NAMALWA (cell line): ENCODE results near the gene USP11.

Source experiments
- DNase-seq: peaks from one replicate; pipeline ENCODE4 v3.0.0-alpha.2; 2015; ENCODE audit warnings: low spot score

The USP11 gene

DNA sequence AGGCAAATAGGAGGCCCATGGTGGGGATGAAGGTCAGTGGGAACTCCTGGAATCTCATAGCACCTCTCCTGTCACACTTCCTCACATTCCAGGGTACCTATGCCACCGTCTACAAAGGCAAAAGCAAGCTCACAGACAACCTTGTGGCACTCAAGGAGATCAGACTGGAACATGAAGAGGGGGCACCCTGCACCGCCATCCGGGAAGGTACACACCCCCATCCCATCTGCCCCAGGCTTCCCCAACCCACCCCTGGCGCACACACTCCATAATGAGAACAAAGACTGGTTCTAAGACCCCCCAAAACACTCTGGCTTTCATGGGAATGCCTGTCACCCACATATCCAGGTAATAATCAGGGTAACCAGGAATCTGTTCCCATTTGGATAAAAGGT, 7.9 kb upstream of the USP11 start:
- DNase-seq = no peak

DNA sequence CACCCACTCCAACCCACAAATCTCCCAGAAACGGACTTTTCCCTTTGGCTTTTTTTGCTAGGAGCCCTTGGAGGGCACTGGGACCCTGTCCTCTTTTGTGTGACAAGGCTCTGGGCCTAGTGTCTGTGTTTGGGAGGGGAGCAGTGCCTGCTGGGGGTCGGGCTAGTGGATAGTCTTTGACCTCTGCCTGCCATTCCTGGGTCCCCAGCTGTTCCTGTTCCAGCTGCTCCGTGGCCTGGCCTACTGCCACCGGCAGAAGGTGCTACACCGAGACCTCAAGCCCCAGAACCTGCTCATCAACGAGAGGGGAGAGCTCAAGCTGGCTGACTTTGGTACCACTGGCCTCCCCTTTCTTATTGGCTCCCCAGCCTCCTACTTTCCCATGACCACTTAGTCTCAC, 6.7 kb upstream of the USP11 start:
- no peak for DNase-seq

DNA sequence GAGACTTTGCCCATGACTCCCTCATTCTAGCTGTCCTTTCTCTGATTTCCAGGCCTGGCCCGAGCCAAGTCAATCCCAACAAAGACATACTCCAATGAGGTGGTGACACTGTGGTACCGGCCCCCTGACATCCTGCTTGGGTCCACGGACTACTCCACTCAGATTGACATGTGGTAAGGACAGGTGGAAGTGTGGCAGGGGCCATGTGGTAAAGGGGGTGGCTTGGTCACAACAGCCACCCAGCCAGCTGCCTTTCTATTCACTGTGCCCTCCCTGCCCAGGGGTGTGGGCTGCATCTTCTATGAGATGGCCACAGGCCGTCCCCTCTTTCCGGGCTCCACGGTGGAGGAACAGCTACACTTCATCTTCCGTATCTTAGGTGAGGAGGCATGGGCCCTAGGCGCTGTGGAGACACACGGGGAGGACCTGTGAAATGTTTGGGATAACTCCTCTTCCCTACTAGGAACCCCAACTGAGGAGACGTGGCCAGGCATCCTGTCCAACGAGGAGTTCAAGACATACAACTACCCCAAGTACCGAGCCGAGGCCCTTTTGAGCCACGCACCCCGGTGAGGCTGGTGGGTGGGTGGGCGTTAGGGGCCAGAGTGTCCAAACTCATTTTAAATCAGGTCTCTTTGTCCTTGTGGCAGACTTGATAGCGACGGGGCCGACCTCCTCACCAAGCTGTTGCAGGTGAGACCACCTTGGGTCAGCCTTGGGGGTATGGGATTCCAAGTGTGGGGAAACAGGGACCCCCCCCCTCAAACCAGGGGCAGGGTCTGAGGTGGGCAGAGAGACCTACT, 6.1 kb upstream of the USP11 start:
- no peak for DNase-seq

DNA sequence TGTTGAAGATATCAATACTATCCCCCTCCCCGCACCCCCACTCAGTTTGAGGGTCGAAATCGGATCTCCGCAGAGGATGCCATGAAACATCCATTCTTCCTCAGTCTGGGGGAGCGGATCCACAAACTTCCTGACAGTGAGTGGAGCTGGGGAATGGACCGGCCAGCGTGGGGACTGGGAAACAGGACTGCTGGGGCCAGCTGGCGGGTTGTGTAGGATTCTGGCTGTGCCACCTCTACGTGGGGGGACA, 5.5 kb upstream of the USP11 start:
- DNase-seq = no peak

DNA sequence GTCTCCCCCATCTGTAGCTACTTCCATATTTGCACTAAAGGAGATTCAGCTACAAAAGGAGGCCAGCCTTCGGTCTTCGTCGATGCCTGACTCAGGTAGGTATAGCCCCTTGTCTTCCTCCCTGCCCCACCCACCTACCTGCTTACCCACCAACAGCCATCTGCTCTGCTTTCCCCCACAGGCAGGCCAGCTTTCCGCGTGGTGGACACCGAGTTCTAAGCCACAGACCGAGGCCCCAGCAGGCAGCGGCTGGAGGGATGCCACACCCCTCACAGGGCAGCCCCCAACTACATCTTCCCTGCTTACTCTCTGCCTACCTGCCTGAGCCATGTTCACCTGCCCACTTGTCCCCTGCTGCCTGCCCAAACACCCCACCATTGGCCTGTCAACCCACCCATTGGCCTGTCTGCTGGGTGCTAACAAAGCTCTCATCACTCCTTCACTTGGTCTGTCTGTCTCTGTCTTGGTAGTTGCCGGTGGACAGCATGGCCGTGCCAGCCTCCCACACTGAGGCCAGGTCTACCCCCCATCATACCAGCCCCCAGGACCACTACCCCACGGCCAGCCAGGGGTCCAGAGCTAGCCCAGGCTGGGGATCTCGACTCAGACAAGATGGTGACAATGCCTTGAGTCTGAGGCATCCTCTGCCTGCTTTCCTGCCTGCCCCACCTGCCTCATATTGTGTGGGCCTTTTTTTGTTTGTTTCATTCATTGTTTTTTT, 4.1 kb upstream of the USP11 start:
- no peak for DNase-seq

DNA sequence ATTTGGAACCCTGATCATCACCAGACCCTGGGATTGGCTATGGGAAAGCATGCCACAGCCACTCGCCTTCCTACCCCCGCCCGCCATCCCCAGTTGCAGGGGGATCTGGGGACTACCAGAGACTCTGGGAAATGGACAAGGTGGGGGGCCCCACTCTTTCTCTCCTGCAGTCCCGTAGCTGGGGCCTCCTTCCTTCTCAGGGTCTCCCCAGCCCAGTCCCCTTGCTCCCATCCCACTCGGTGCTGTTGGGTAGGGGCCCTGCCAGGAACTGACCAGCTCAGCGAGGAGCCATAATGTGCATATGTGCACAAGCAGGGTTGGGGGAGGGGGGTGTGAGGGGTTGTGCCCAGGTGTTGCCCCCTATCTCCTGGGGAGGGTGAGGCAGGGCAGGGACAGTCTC, 3.4 kb upstream of the USP11 start:
- DNase-seq = no peak

DNA sequence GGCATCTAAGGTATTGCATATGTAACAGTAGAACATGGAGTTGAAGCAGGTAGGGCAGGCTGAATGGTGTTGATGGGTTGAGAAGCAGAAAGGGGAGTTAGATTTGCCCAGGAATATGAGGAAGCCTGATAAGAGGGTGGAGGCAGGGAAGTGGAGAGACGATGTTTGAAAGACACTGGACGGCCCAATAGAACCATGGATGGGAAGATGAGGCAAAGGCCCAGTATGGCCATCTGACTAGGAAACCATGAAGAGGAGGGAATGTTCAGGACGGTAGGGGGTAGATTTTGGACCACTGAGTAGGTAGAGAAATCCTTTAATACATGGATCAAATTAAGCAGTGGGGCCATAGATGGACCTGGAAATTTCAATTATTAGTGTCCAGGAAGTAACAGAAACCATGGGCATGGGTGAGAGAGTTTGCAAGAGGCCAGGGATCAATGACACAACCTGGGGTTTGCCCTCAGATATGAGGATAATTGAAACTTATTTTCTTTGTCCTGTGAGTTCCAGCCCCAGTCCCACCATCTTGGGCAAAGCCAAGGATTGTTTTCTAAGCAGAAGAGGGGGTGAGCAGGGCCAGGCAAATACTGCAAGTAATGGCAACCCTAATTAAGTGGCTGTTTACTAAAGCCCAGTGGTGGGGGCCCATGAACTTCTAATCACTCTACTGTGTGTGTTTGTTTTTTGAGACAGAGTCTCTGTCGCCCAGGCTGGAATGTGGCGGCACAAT, 2.5 kb upstream of the USP11 start:
- no peak for DNase-seq

DNA sequence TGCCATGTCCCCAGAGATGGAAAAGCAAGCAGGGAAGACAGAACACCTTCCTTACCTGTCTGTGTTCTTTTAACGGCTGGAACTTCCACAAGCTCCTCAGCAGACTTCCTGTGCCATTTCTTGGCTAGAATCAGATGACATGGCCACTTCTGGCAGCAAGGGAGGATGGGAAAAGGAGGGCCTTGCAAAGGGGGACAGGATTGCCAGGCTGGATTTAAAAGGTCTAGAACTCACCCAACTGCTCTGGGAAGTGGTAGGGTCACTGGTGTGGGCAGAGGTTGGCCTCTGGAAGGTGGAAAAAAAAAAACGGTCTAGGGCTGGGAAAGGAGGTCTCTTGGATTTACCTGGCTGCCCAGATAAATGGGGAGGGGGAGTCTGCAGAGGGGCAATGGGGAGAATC, 1.6 kb upstream of the USP11 start:
- DNase-seq = no peak

DNA sequence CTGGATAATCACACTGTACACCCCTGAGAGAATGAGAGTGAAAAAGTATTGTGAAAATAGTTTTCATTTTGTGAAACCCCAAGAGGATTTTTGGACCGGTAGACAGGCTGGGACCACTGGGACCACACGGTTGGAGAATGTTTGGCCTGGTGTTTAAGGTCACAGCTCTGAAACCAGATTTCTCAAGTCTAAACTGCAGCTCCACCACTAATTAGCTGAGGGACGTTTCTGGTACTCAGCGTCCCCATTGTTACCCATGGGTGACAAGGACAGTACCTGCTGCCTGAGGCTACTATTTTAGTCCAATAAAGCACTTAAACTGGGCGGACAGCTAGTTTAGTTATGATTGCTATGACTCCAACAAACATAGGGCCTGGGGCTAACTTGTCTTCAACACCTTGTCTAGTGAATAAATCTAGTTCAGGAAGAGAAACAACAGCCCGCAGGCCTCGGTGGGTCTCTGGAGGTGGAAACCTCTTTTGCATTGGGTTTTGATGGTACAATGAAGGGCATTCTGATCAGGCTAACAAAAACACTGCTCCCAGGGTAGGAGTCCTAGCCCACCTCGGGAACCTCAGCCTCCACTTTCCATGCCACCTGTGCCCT, 509 bp upstream of the USP11 start:
- no peak for DNase-seq

DNA sequence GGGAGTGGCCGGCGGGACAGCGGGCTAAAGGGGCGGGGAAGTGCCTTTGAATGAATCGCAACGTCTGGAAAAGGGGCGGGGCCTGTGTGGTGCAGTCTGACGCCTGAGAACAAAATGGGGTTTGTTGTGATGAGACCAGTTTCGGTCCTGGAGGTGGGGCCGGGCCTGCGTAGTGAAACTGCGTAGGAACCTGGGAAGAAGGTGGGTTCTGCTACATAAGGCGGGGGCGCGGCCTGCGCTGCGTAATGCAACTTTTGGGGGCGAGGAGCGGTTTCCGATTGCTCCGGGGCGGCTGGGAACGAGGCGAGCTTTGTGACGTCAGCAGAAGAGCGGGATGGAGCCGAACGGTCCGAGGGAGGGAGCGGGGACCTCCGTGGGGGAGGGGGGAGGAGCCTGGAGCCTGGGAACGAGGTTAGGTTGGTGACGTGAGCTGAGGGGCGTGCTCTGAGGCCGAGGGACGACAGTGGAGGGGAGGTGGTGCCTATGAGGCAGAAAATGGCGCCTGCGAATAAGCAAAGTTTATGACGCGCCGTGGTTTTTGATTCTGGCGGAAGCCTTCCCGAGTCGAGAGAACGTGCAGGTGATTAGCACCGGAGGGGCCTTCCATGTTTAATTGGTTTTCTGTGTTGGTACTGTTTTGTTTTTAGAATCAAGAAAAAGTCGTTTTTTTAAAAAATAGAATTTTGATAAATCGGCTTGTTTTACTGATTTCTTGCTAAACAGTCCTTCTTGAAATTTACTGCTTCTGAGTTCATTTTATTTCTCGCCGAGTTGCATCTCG, 714 bp downstream of the USP11 start:
- DNase-seq = peak; percentile 94

DNA sequence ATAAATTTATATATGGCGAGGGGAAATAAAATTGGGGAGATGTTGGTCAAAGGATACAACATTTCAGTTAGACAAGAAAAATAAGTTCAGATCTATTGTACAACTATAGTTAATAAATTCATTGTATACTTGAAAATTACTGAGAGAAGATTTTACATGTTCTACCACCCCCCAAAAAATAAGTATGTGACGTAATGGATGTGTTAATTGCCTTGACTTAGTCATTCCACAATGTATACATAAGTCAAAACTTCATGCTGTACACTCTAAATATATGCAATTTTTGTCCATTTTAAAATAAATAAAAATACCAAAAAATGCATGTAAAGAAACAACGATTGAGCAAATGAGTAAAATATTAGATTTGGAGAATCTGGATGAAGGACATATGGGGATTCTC, 1.8 kb downstream of the USP11 start:
- DNase-seq = no peak

DNA sequence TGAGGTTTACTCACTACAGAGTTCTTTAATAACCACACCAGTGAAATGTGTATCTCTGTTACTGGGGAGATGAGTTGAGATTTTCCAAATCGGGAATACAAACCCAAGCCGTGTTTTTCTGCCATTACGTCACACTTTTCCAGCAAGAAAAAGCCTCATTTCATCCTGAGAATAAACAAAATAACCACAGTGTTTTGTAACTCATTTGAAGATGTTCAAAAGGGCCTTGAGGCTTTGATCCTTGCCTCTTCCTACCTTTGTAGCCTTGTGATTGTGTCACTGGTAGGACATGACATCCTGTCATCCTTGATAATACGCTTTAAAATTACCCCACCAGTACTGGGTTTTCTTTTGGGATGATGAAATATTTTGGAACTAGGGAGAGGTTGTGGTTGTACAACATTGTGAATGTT, 2.9 kb downstream of the USP11 start:
- DNase-seq = no peak

DNA sequence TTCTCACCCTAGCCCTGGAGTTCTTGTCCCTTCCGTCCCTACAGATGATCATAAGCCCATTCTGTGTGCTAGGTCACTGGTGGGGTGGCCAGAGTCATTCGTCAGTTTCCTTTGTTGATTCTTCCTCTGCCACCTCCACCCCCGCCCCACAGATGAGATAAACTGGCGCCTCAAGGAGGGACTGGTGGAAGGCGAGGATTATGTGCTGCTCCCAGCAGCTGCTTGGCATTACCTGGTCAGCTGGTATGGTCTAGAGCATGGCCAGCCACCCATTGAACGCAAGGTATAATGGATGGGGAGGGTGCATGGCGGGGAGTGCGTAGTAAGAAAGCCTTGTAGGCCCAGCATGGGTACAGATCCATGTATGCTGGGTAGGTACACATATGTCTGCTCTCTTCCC, 6.4 kb downstream of the USP11 start:
- DNase-seq = no peak

DNA sequence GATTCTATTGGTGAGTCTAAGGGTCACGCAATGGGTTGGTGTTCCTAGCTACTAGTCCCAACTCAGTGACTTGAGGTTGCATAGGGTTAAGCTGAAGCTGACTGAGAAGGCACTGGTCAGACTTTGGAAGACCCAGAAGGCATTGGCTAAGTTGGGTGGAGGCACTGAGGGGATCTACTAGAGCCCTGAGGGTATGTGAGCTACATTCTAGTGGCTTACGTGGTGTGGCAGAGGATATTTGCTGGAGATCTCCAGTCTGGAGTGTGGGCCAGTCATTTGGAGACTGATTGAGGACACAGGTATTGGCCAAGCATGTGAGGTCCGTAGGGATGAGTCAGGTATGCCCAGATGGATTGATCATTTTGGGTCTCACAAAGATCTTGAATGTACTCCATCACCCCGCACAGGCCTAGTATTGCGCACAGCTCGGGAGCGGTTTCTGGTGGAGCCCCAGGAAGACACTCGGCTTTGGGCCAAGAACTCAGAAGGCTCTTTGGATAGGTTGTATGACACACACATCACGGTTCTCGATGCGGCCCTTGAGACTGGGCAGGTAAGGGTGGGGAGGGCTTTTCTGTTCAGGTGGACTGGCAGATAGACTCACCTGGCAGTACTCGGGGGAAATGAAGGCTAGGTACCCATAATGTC, 7.2 kb downstream of the USP11 start:
- DNase-seq = no peak

DNA sequence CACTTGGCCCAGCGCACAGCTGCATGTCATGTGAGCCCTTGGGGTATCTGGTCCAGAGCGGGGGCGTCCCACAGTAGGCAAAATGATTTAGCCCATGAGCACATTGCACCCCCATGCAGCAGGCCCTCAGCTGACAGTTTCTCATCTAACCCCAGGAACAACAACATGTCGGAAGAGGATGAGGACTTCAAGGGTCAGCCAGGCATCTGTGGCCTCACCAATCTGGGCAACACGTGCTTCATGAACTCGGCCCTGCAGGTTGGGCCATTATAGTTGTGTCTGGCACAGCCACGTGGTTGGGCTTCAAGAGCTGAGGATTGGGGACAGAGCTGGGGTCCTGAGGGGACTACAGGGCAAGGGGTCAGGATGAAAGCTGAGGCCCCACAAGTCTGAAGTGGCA, 7.8 kb downstream of the USP11 start:
- DNase-seq = no peak

DNA sequence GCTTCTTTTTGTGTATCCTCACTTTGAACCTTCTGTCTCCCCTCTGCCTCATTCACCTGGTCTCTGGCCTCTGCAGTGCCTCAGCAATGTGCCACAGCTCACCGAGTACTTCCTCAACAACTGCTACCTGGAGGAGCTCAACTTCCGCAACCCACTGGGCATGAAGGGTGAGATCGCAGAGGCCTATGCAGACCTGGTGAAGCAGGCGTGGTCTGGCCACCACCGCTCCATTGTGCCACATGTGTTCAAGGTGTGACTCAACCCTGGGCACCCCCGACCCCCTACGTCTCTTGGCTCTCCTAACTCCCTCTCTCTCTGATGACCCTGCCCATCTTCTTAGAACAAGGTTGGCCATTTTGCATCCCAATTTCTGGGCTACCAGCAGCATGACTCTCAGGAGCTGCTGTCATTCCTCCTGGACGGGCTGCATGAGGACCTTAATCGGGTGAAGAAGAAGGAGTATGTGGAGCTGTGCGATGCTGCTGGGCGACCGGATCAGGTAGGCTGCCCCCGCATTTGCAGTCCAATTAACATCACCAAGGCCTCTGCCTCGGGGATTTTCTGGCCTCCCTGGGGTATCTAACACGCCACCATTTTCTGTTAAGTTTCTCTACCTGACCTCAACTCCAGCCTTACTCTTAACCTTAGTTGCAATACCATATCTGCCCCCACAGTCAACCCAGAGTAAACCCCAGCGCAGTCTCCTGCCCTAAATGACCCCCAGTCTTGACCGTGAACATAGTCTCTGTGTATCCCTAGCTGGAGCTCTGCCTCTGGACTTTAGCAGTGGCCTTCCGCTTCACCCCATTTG, 8.6 kb downstream of the USP11 start:
- DNase-seq = no peak

DNA sequence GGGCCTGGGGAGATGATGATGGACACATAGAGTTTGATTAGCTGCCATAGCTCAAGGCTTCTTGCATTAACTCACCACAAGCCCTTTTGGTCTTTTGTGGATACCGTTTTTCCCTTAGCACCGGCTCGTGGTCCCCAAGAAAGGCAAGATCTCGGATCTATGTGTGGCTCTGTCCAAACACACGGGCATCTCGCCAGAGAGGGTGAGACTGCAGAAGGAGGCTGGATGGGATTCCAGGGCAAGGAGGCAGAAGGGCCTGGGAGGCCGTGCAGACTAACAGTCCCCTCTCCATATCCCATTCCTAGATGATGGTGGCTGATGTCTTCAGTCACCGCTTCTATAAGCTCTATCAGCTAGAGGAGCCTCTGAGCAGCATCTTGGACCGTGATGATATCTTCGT, 9.5 kb downstream of the USP11 start:
- DNase-seq = no peak

DNA sequence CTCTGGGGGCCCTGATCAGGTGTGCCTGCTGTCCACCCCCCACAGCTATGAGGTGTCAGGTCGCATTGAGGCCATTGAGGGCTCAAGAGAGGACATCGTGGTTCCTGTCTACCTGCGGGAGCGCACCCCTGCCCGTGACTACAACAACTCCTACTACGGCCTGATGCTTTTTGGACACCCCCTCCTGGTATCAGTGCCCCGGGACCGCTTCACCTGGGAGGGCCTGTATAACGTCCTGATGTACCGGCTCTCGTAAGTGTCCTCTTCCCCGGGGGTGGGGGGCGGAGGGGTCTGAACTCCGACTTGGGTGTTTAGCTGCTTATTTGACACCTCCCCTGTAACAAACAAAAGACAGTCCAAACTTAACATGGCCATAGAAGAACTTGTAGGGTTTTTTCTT, 10.5 kb downstream of the USP11 start:
- DNase-seq = no peak

DNA sequence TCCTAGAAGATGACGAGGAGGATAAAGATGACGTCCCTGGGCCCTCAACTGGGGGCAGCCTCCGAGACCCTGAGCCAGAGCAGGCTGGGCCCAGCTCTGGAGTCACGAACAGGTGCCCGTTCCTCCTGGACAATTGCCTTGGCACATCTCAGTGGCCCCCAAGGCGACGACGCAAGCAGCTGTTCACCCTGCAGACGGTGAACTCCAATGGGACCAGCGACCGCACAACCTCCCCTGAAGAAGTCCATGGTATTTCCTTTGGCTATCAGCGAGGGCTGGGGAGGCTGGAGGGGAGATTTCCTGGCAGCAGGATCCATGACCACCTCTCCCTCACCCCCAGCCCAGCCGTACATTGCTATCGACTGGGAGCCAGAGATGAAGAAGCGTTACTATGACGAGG, 11.9 kb downstream of the USP11 start:
- no peak for DNase-seq

DNA sequence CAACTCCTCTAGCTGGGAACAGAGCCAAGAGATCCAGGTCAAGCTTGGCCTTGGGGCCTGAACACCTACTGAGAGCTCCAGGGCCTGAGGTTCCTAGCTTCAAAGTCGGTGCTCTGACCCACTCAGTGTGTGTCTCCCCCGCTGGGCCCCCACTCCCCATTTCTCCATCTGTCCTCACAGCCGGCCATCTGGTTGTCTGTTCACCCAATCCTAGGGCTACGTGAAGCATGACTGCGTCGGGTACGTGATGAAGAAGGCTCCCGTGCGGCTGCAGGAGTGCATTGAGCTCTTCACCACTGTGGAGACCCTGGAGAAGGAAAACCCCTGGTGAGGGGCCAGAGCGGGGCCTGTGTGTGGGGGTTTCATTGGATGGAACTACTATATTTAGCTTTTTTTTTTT, 12.3 kb downstream of the USP11 start:
- no peak for DNase-seq
